ENCODE measurements around the gene FAM177A1. TPM values are rescaled to one million over a fixed set of nuclear protein-coding genes. Genes with fewer than 3 reads are reported as not detected.

The FAM177A1 gene
- total and polyA plus RNA-seq, 2 of the 13 experiments (the other 11 are each of a cell fraction or from before 2014, with no cell fraction given), result 72.9 to 119 TPM

GRCh38 chr14:35050652-35051051, 4.6 kb downstream of the FAM177A1 start (continued):
- no peak for TF ChIP-seq TBX3 (IDR thresholded peaks at IDR 0.05; ENCODE audit: borderline replicate concordance)
- TF ChIP-seq PITX1 (CRISPR knock-in tag; IDR thresholded peaks at IDR 0.05), result no peak
- no peak for TF ChIP-seq ZNF607 (CRISPR knock-in tag; IDR thresholded peaks at IDR 0.05; ENCODE audit: borderline replicate concordance)
- no peak for TF ChIP-seq ZBTB34 (CRISPR knock-in tag; IDR thresholded peaks at IDR 0.05)
- TF ChIP-seq MTA1 (CRISPR knock-in tag; IDR thresholded peaks at IDR 0.05; ENCODE audit: borderline replicate concordance), result no peak
- TF ChIP-seq ZNF513 (CRISPR knock-in tag; conservative IDR thresholded peaks at IDR 0.05), result no peak
- TF ChIP-seq ZNF383 (CRISPR knock-in tag; IDR thresholded peaks at IDR 0.05; ENCODE audit: borderline replicate concordance), result no peak
- TF ChIP-seq FOXO1 (CRISPR knock-in tag; IDR thresholded peaks at IDR 0.05), result no peak
- TF ChIP-seq PAX8 (CRISPR knock-in tag; IDR thresholded peaks at IDR 0.05; ENCODE audit: borderline replicate concordance), result no peak
- TF ChIP-seq GFI1 (CRISPR knock-in tag; IDR thresholded peaks at IDR 0.05; ENCODE audit: borderline replicate concordance), result no peak
- TF ChIP-seq ZNF503 (CRISPR knock-in tag; IDR thresholded peaks at IDR 0.05), result no peak
- no peak for TF ChIP-seq GLMP (CRISPR knock-in tag; IDR thresholded peaks at IDR 0.05; ENCODE audit: borderline replicate concordance)
- no peak for TF ChIP-seq ZNF446 (CRISPR knock-in tag; IDR thresholded peaks at IDR 0.05)
- TF ChIP-seq ZNF737 (CRISPR knock-in tag; IDR thresholded peaks at IDR 0.05; ENCODE audit: borderline replicate concordance), result no peak
- TF ChIP-seq JUND (CRISPR knock-in tag; IDR thresholded peaks at IDR 0.05), result no peak
- TF ChIP-seq ZNF263 (CRISPR knock-in tag; IDR thresholded peaks at IDR 0.05), result no peak
- TF ChIP-seq PAF1 (CRISPR knock-in tag; IDR thresholded peaks at IDR 0.05), result no peak
- TF ChIP-seq ZBTB21 (CRISPR knock-in tag; IDR thresholded peaks at IDR 0.05), result no peak
- no peak for TF ChIP-seq GABPA (IDR thresholded peaks at IDR 0.05; ENCODE audit: low read depth, low read length)
- TF ChIP-seq GABPA (CRISPR knock-in tag; IDR thresholded peaks at IDR 0.05; ENCODE audit: low read depth), result no peak
- TF ChIP-seq ZNF629 (CRISPR knock-in tag; conservative IDR thresholded peaks at IDR 0.05), result no peak
- TF ChIP-seq LRRFIP1 (CRISPR knock-in tag; conservative IDR thresholded peaks at IDR 0.05), result no peak
- TF ChIP-seq ZNF614 (CRISPR knock-in tag; IDR thresholded peaks at IDR 0.05; ENCODE audit: borderline replicate concordance), result no peak
